ENCODE data around the gene OSGEP. TPM values are rescaled to one million over a fixed set of nuclear protein-coding genes. Genes with fewer than 3 reads are reported as not detected.

The OSGEP gene
- total RNA-seq, 2 experiments from 2014 or later, result 58.5 to 59.8 TPM

- Mint-ChIP-seq H3K4me1 (peaks cover 52% of the 10 kb centered on the region), H3K9me3 (peaks cover 2% of the 10 kb centered on the region), H3K36me3 (ENCODE audit: low read depth) (peaks cover 4% of the 10 kb centered on the region), H3K27me3 (no peaks in the 10 kb centered on the region), H3K27ac (peak overlapping the region; percentile 27), H3K4me3 (no peak overlapping the region)
- ChIA-PET POLR2A (interaction anchor here (0.5 kb wide), 1 partner anchor 70 kb away, joined by 3 read pairs; no protein-coding TSS in a partner anchor), CTCF (interaction anchor here (1.0 to 1.4 kb wide), 3 partner anchors 11 to 73 kb away, joined by 3 read pairs; no protein-coding TSS in a partner anchor)
- no peak for DNase-seq
Measured at GRCh38 chr14:20486684-20487395, 32.2 kb upstream of the OSGEP start.

- Mint-ChIP-seq H3K4me1 (peaks cover 44% of the 10 kb centered on the region), H3K27me3 (no peaks in the 10 kb centered on the region), H3K36me3 (ENCODE audit: low read depth) (peaks cover 4% of the 10 kb centered on the region), H3K9me3 (no peaks in the 10 kb centered on the region), H3K27ac (no peak overlapping the region), H3K4me3 (no peak overlapping the region)
- DNase-seq, result no peak
- ChIA-PET CTCF (interaction anchor here (1.1 to 1.4 kb wide), 2 partner anchors 10 to 44 kb away, joined by 3 read pairs; no protein-coding TSS in a partner anchor), POLR2A (no interaction called here)
Measured at GRCh38 chr14:20485900-20486299, 31.3 kb upstream of the OSGEP start.

GRCh38 chr14:20482382-20482781 is 27.8 kb upstream of the OSGEP start:
- Mint-ChIP-seq H3K4me3 (no peak overlapping the region), H3K9me3 (no peaks in the 10 kb centered on the region), H3K27ac (no peak overlapping the region), H3K4me1 (peaks cover 30% of the 10 kb centered on the region), H3K36me3 (ENCODE audit: low read depth) (peaks cover 27% of the 10 kb centered on the region), H3K27me3 (no peaks in the 10 kb centered on the region)
- no peak for DNase-seq
- CTCF ChIA-PET, result interaction anchor here (0.7 to 1.3 kb wide), 2 partner anchors 16 to 155 kb away, joined by 3 read pairs; no protein-coding TSS in a partner anchor
- POLR2A ChIA-PET, result no interaction called here

- ChIA-PET POLR2A (no interaction called here), CTCF (interaction anchor here (0.8 to 0.9 kb wide), 2 partner anchors 11 to 203 kb away, joined by 3 to 4 read pairs; no protein-coding TSS in a partner anchor)
- H3K27ac Mint-ChIP-seq, result no peak overlapping the region
- no peak for DNase-seq
- peaks cover 49% of the 10 kb centered on the region for H3K4me1 Mint-ChIP-seq
- peaks cover 62% of the 10 kb centered on the region for H3K36me3 Mint-ChIP-seq (ENCODE audit: low read depth)
- no peaks in the 10 kb centered on the region for H3K9me3 Mint-ChIP-seq
- no peak overlapping the region for H3K4me3 Mint-ChIP-seq
- no peaks in the 10 kb centered on the region for H3K27me3 Mint-ChIP-seq
Measured at GRCh38 chr14:20478894-20479293, 24.3 kb upstream of the OSGEP start.

GRCh38 chr14:20477211-20477876 is 22.7 kb upstream of the OSGEP start:
- peak overlapping the region; percentile 85 for H3K27ac Mint-ChIP-seq

GRCh38 chr14:20476776-20477175 is 22.2 kb upstream of the OSGEP start:
- H3K36me3 Mint-ChIP-seq (ENCODE audit: low read depth), result peaks cover 81% of the 10 kb centered on the region
- H3K9me3 Mint-ChIP-seq, result no peaks in the 10 kb centered on the region
- H3K27ac Mint-ChIP-seq, result peak overlapping the region; percentile 85
- peaks cover 66% of the 10 kb centered on the region for H3K4me1 Mint-ChIP-seq
- peak overlapping the region; percentile 36 for H3K4me3 Mint-ChIP-seq
- ChIA-PET CTCF (interaction anchor here (1.3 to 1.4 kb wide), 2 partner anchors 9 to 14 kb away, joined by 3 read pairs; no protein-coding TSS in a partner anchor), POLR2A (interaction anchor here (0.6 kb wide), 1 partner anchor 15 kb away, joined by 3 read pairs; the partner anchor contains the start of gene PIP4P1)
- H3K27me3 Mint-ChIP-seq, result no peaks in the 10 kb centered on the region
- no peak for DNase-seq

More at GRCh38 chr14:20477211-20477876, 22.7 kb upstream of the OSGEP start:
- CTCF ChIA-PET, result no interaction called here
- POLR2A ChIA-PET, result no interaction called here
- Mint-ChIP-seq H3K27me3 (no peaks in the 10 kb centered on the region), H3K36me3 (ENCODE audit: low read depth) (peaks cover 75% of the 10 kb centered on the region), H3K4me1 (peaks cover 60% of the 10 kb centered on the region), H3K9me3 (no peaks in the 10 kb centered on the region), H3K4me3 (peak overlapping the region; percentile 36)
- peak; percentile 44 for DNase-seq

GRCh38 chr14:20472536-20473169 is 18.0 kb upstream of the OSGEP start:
- peaks cover 71% of the 10 kb centered on the region for H3K4me1 Mint-ChIP-seq
- no peaks in the 10 kb centered on the region for H3K9me3 Mint-ChIP-seq
- H3K27ac Mint-ChIP-seq, result peak overlapping the region; percentile 54
- POLR2A ChIA-PET, result interaction anchor here (0.7 kb wide), 1 partner anchor 17 kb away, joined by 3 read pairs; the partner anchor contains the start of gene APEX1
- H3K4me3 Mint-ChIP-seq, result peak overlapping the region; percentile 95
- CTCF ChIA-PET, result no interaction called here
- H3K36me3 Mint-ChIP-seq (ENCODE audit: low read depth), result peaks cover 75% of the 10 kb centered on the region
- DNase-seq, result no peak
- no peaks in the 10 kb centered on the region for H3K27me3 Mint-ChIP-seq

GRCh38 chr14:20470603-20470901 is 15.9 kb upstream of the OSGEP start:
- Mint-ChIP-seq H3K4me3 (peak overlapping the region; percentile 95), H3K9me3 (no peaks in the 10 kb centered on the region), H3K27ac (peak overlapping the region; percentile 97), H3K36me3 (ENCODE audit: low read depth) (peaks cover 54% of the 10 kb centered on the region), H3K27me3 (peaks cover 2% of the 10 kb centered on the region), H3K4me1 (peaks cover 50% of the 10 kb centered on the region)
- ChIA-PET POLR2A (interaction anchor here (1.4 to 1.6 kb wide), 2 partner anchors 9 to 15 kb away, joined by 5 to 9 read pairs; partner anchors contain the start of genes APEX1, OSGEP and PIP4P1), CTCF (interaction anchor here (0.9 to 1.4 kb wide), 3 partner anchors 11 to 44 kb away, joined by 3 read pairs; no protein-coding TSS in a partner anchor)
- DNase-seq, result no peak

GRCh38 chr14:20469890-20470602 is 15.4 kb upstream of the OSGEP start:
- Mint-ChIP-seq H3K27me3 (peaks cover 2% of the 10 kb centered on the region), H3K4me1 (peaks cover 45% of the 10 kb centered on the region), H3K9me3 (no peaks in the 10 kb centered on the region), H3K27ac (peak overlapping the region; percentile 97), H3K4me3 (peak overlapping the region; percentile 95), H3K36me3 (ENCODE audit: low read depth) (peaks cover 48% of the 10 kb centered on the region)
- CTCF ChIA-PET, result interaction anchor here (0.9 to 1.4 kb wide), 4 partner anchors 12 to 214 kb away, joined by 3 read pairs; no protein-coding TSS in a partner anchor
- peak; percentile 48 for DNase-seq
- POLR2A ChIA-PET, result interaction anchor here (0.6 to 1.6 kb wide), 4 partner anchors 9 to 126 kb away, joined by 3 to 9 read pairs (median 6); partner anchors contain the start of genes APEX1, OSGEP, PARP2 and PIP4P1

GRCh38 chr14:20469242-20469889 is 14.8 kb upstream of the OSGEP start, which contains the start of gene PNP:
Gene PNP, plus strand, starts transcription at chr14:20469406. Its CDS starts 119 bp downstream, at chr14:20469525.
- POLR2A ChIA-PET, result interaction anchor here (0.6 to 1.6 kb wide), 4 partner anchors 8 to 126 kb away, joined by 3 to 9 read pairs (median 6); partner anchors contain the start of genes APEX1, OSGEP, PARP2 and PIP4P1
- H3K36me3 Mint-ChIP-seq (ENCODE audit: low read depth), result peaks cover 42% of the 10 kb centered on the region

GRCh38 chr14:20468764-20469241 is 14.2 kb upstream of the OSGEP start:
- peaks cover 33% of the 10 kb centered on the region for H3K4me1 Mint-ChIP-seq
- no peak for DNase-seq
- peaks cover 2% of the 10 kb centered on the region for H3K27me3 Mint-ChIP-seq
- peaks cover 36% of the 10 kb centered on the region for H3K36me3 Mint-ChIP-seq (ENCODE audit: low read depth)
- peak overlapping the region; percentile 97 for H3K27ac Mint-ChIP-seq
- CTCF ChIA-PET, result no interaction called here
- peak overlapping the region; percentile 95 for H3K4me3 Mint-ChIP-seq
- no peaks in the 10 kb centered on the region for H3K9me3 Mint-ChIP-seq
- POLR2A ChIA-PET, result no interaction called here

More at GRCh38 chr14:20469242-20469889, 14.8 kb upstream of the OSGEP start, which contains the start of gene PNP:
- peak within 1 kb of the TSS; percentile 95 for H3K4me3 Mint-ChIP-seq
- peaks cover 2% of the 10 kb centered on the region for H3K27me3 Mint-ChIP-seq
- H3K27ac Mint-ChIP-seq, result peak within 1 kb of the TSS; percentile 97
- H3K9me3 Mint-ChIP-seq, result no peaks in the 10 kb centered on the region
- CTCF ChIA-PET, result interaction anchor here (0.9 kb wide), 2 partner anchors 45 to 214 kb away, joined by 3 read pairs; no protein-coding TSS in a partner anchor
- H3K4me1 Mint-ChIP-seq, result peaks cover 39% of the 10 kb centered on the region
- peak; percentile 94 for DNase-seq

Measured in activated CD4-positive, alpha-beta T cell treated with anti-CD3 and anti-CD28 coated beads, Interleukin-2, amount 10 ng/mL, durations not matched to agents 7 days and 5 days (primary cell).